Measurements from ENCODE around the gene ADGRB2.

Gene ADGRB2

DNA sequence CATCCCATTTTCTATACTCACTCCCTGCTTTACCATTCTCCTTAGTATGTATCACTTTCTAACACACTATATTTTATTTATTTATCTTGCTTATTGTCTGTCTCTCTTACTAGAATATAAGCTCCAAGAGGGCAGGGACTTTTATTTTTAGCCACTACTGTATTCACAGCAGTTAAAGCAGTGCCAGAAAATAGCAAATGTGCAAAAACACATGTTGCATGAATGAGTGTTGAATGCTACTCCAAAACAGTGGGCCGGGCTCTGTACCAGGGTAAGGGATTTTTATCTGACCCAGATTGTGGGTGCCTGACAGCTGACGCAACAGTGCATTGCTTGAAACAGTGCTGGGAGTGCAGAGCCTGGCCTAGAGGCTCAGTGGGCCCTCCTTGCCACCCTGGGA lies 85.0 kb downstream of the ADGRB2 start:
- no peak for DNase-seq (ENCODE audit: low read depth, low spot score)

- no peak for DNase-seq (ENCODE audit: low read depth, low spot score)
Observed at GRCh38 chr1:31678681-31679080, 85.5 kb downstream of the ADGRB2 start.

DNA sequence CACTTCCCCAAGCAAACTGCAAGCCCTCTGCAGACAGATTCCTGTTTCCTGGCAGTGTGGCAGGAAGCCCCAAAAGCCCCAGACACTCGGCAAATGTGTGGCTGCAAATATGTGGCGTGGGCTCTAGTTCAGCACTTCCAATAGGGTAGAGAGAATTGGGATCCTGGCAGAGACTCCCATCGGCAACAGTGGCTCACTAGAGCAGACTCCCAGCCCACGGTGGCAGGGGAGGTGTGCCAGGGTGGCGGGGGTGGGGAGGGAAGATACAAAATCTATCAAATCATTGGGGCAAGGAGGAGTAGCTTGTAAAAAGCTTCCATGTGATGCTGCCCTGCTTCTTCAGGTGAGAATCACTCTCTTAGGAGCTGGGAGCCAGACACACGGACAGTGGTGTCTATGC lies 86.2 kb downstream of the ADGRB2 start:
- no peak for DNase-seq (ENCODE audit: low read depth, low spot score)

DNA sequence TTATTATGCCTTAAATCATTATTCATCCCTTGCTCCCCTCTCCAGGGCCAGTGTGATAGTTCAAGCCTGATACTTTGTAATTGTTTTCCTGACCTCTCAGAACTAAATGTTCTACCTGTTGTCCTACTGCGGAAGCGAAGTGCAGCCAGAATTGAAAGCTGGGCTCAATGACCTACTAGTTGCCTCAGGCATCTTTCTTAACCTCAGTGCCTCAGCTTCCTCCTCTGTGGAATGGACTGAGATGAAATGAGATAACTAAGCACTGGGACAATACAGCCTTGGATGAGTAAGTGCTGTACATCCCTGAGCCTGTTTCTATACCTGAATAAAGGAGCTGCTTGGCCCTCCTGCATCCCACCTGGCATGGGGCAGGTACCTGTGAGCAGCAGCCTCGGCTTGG lies 86.7 kb downstream of the ADGRB2 start:
- DNase-seq (ENCODE audit: low read depth, low spot score) = no peak
